ENCODE measurements around the gene LRRC15. TPM values are rescaled to one million over a fixed set of nuclear protein-coding genes. Genes with fewer than 3 reads are reported as not detected.

The LRRC15 gene
- polyA plus RNA-seq, 3 donors, result not detected

- Histone ChIP-seq H4K20me1 (ENCODE audit: insufficient read depth, low read length) (no peaks in the 10 kb centered on the region), H3K27ac (ENCODE audit: low read depth in 1 of 2, low read length in 2 of 2) (no peak overlapping the region), H3K36me3 (replicated peaks in 1 of 2; ENCODE audit: control insufficient read depth in 1 of 2, insufficient read depth in 2 of 2, low read length in 2 of 2) (no peaks in the 10 kb centered on the region), H2AFZ (ENCODE audit: insufficient read depth, low read depth, low read length, poor library complexity, severe bottlenecking) (no peak overlapping the region), H3K4me1 (ENCODE audit: control insufficient read depth in 1 of 2, insufficient read depth in 2 of 2, low read length in 2 of 2) (peaks cover 4 to 17% of the 10 kb centered on the region in 2 donors), H3K9me3 (replicated peaks in 1 of 2; ENCODE audit: control insufficient read depth in 1 of 2, insufficient read depth in 1 of 2, low read length in 2 of 2) (peaks cover 9 to 13% of the 10 kb centered on the region in 2 donors), H3K27me3 (ENCODE audit: control insufficient read depth in 2 of 2, insufficient read depth in 2 of 2, low read length in 2 of 2) (peaks cover 7 to 32% of the 10 kb centered on the region in 2 donors), H3K9ac (ENCODE audit: insufficient read depth, low read length, poor library complexity, severe bottlenecking) (no peak overlapping the region), H3K4me2 (replicated peaks; ENCODE audit: extremely low read depth, low read length, poor library complexity, severe bottlenecking) (no peak overlapping the region), H3K79me2 (ENCODE audit: insufficient read depth, low read length) (no peaks in the 10 kb centered on the region), H3K4me3 (replicated peaks in 1 of 3; ENCODE audit: low read depth in 2 of 3, low read length in 3 of 3) (no peak overlapping the region)
- Mint-ChIP-seq H3K4me1 (peaks cover 9% of the 10 kb centered on the region), H3K36me3 (no peaks in the 10 kb centered on the region), H3K27me3 (ENCODE audit: low read depth in 3 of 3) (peaks cover 27 to 52% (median 29%) of the 10 kb centered on the region in 3 donors), H3K27ac (no peak overlapping the region), H3K9me3 (peaks cover 7 to 15% (median 13%) of the 10 kb centered on the region in 7 donors), H3K4me3 (no peak overlapping the region)
- no peak for DNase-seq
- intact Hi-C loops (cut with micrococcal nuclease), result no loop called here
- no peak for TF ChIP-seq CTCF (IDR thresholded peaks at IDR 0.05)
- whole genome bisulfite sequencing (ENCODE audit: insufficient coverage), result 94% methylated on average over 6 of the region's 10 CpGs
Observed at GRCh38 chr3:194320744-194321243, 48.7 kb downstream of the LRRC15 start.

GRCh38 chr3:194320100-194320499, 49.4 kb downstream of the LRRC15 start:
- TF ChIP-seq CTCF (IDR thresholded peaks at IDR 0.05), result no peak
- 86% methylated on average over 3 of the region's 5 CpGs for WGBS (ENCODE audit: insufficient coverage)
- no peak overlapping the region for H3K4me2 ChIP-seq (replicated peaks; ENCODE audit: extremely low read depth, low read length, poor library complexity, severe bottlenecking)
- H3K4me1 ChIP-seq (ENCODE audit: control insufficient read depth in 1 of 2, insufficient read depth in 2 of 2, low read length in 2 of 2), result peaks cover 8 to 24% of the 10 kb centered on the region in 2 donors
- H3K79me2 ChIP-seq (ENCODE audit: insufficient read depth, low read length), result no peaks in the 10 kb centered on the region
- peaks cover 9% of the 10 kb centered on the region in 2 donors for H3K9me3 ChIP-seq (replicated peaks in 1 of 2; ENCODE audit: control insufficient read depth in 1 of 2, insufficient read depth in 1 of 2, low read length in 2 of 2)
- no peak overlapping the region for H3K27ac ChIP-seq (ENCODE audit: low read depth in 1 of 2, low read length in 2 of 2)
- H3K4me3 ChIP-seq (replicated peaks in 1 of 3; ENCODE audit: low read depth in 2 of 3, low read length in 3 of 3), result no peak overlapping the region
- Mint-ChIP-seq H3K27me3 (ENCODE audit: low read depth in 3 of 3) (peaks cover 31 to 57% (median 33%) of the 10 kb centered on the region in 3 donors), H3K36me3 (no peaks in the 10 kb centered on the region), H3K4me1 (peaks cover 14% of the 10 kb centered on the region), H3K9me3 (peaks cover 7 to 15% (median 13%) of the 10 kb centered on the region in 7 donors), H3K27ac (no peak overlapping the region), H3K4me3 (no peak overlapping the region)
- DNase-seq, result no peak
- intact Hi-C loops (cut with micrococcal nuclease), result no loop called here
- no peaks in the 10 kb centered on the region for H4K20me1 ChIP-seq (ENCODE audit: insufficient read depth, low read length)
- no peak overlapping the region for H2AFZ ChIP-seq (ENCODE audit: insufficient read depth, low read depth, low read length, poor library complexity, severe bottlenecking)
- H3K9ac ChIP-seq (ENCODE audit: insufficient read depth, low read length, poor library complexity, severe bottlenecking), result no peak overlapping the region
- peaks cover 7 to 37% of the 10 kb centered on the region in 2 donors for H3K27me3 ChIP-seq (ENCODE audit: control insufficient read depth in 2 of 2, insufficient read depth in 2 of 2, low read length in 2 of 2)
- no peaks in the 10 kb centered on the region for H3K36me3 ChIP-seq (replicated peaks in 1 of 2; ENCODE audit: control insufficient read depth in 1 of 2, insufficient read depth in 2 of 2, low read length in 2 of 2)

Measured in CD14-positive monocyte (primary cell).